Measurements from ENCODE around the gene SCGB1A1. TPM values are rescaled to one million over a fixed set of nuclear protein-coding genes. Genes with fewer than 3 reads are reported as not detected.
"Not testable (repeated sequence)": the region's sequence is repeated elsewhere in the genome, so short reads cannot be mapped to it uniquely, and the experiment has no call there.

SCGB1A1 gene
- total RNA-seq, 1 experiment from 2014 or later, result not detected

GRCh38 chr11:62373464-62374119 lies 45.2 kb upstream of the SCGB1A1 start:
- H3K9me3 Mint-ChIP-seq (ENCODE audit: unreplicated experiment), result no peaks in the 10 kb centered on the region
- H3K36me3 Mint-ChIP-seq (ENCODE audit: insufficient read depth, unreplicated experiment), result peaks cover 5% of the 10 kb centered on the region
- H3K27me3 Mint-ChIP-seq (ENCODE audit: insufficient read depth, unreplicated experiment), result no peaks in the 10 kb centered on the region
- no peak for TF ChIP-seq CTCF (IDR thresholded peaks at IDR 0.05; ENCODE audit: insufficient read depth in 1 of 2, low read depth in 1 of 2, low read length in 1 of 2, severe bottlenecking in 1 of 2, unreplicated experiment in 1 of 2)
- H3K4me3 Mint-ChIP-seq (ENCODE audit: unreplicated experiment), result no peak overlapping the region
- no peak for DNase-seq
- peaks cover 31% of the 10 kb centered on the region for H3K4me1 Mint-ChIP-seq (ENCODE audit: low read depth, unreplicated experiment)
- no peaks in the 10 kb centered on the region for H3K36me3 ChIP-seq (ENCODE audit: control insufficient read depth, insufficient read depth, low read length)
- H3K9me3 ChIP-seq, result no peaks in the 10 kb centered on the region
- ChIA-PET POLR2A (no interaction called here), CTCF (no interaction called here)
- H3K4me3 ChIP-seq (ENCODE audit: low read depth, low read length), result no peak overlapping the region
- peak overlapping the region; percentile 15 for H3K27ac Mint-ChIP-seq (ENCODE audit: unreplicated experiment)
- intact Hi-C loops (cut with micrococcal nuclease; ENCODE audit: unreplicated experiment), result loop anchor here (5.0 kb wide), 1 partner anchor 1296 kb away; no protein-coding TSS in a partner anchor
- H3K27me3 ChIP-seq (replicated peaks; ENCODE audit: control insufficient read depth, insufficient read depth, low read length), result no peaks in the 10 kb centered on the region
- BruUV-seq (replicated peaks), result no TSS peak
- peaks cover 29% of the 10 kb centered on the region for H3K4me1 ChIP-seq

GRCh38 chr11:62374801-62375200 lies 44.0 kb upstream of the SCGB1A1 start:
- no peaks in the 10 kb centered on the region for H3K27me3 ChIP-seq (replicated peaks; ENCODE audit: control insufficient read depth, insufficient read depth, low read length)
- Mint-ChIP-seq H3K4me3 (ENCODE audit: unreplicated experiment) (no peak overlapping the region), H3K27me3 (ENCODE audit: insufficient read depth, unreplicated experiment) (no peaks in the 10 kb centered on the region), H3K9me3 (ENCODE audit: unreplicated experiment) (no peaks in the 10 kb centered on the region), H3K36me3 (ENCODE audit: insufficient read depth, unreplicated experiment) (peaks cover 5% of the 10 kb centered on the region), H3K4me1 (ENCODE audit: low read depth, unreplicated experiment) (peaks cover 20% of the 10 kb centered on the region), H3K27ac (ENCODE audit: unreplicated experiment) (no peak overlapping the region)
- DNase-seq, result no peak
- ChIA-PET POLR2A (interaction anchor here (0.7 kb wide), 1 partner anchor 403 kb away, joined by 4 read pairs; no protein-coding TSS in a partner anchor), CTCF (interaction anchor here (0.6 kb wide), 1 partner anchor 57 kb away, joined by 7 read pairs; no protein-coding TSS in a partner anchor)
- no TSS peak for BruUV-seq (replicated peaks)
- H3K4me3 ChIP-seq (ENCODE audit: low read depth, low read length), result no peak overlapping the region
- peaks cover 18% of the 10 kb centered on the region for H3K4me1 ChIP-seq
- no peaks in the 10 kb centered on the region for H3K36me3 ChIP-seq (ENCODE audit: control insufficient read depth, insufficient read depth, low read length)
- H3K9me3 ChIP-seq, result no peaks in the 10 kb centered on the region
- TF ChIP-seq CTCF (IDR thresholded peaks at IDR 0.05; ENCODE audit: insufficient read depth in 1 of 2, low read depth in 1 of 2, low read length in 1 of 2, severe bottlenecking in 1 of 2, unreplicated experiment in 1 of 2), result no peak
- intact Hi-C loops (cut with micrococcal nuclease; ENCODE audit: unreplicated experiment), result loop anchor here (5.0 kb wide), 1 partner anchor 1298 kb away; no protein-coding TSS in a partner anchor

GRCh38 chr11:62378459-62379063 lies 40.3 kb upstream of the SCGB1A1 start:
- H3K27ac Mint-ChIP-seq (ENCODE audit: unreplicated experiment), result not testable (repeated sequence)

GRCh38 chr11:62379586-62379985 lies 39.2 kb upstream of the SCGB1A1 start:
- H3K9me3 ChIP-seq; DNase-seq; H3K9me3 Mint-ChIP-seq (ENCODE audit: unreplicated experiment); BruUV-seq (replicated peaks); H3K36me3 ChIP-seq (ENCODE audit: control insufficient read depth, insufficient read depth, low read length); H3K27me3 Mint-ChIP-seq (ENCODE audit: insufficient read depth, unreplicated experiment); H3K27me3 ChIP-seq (replicated peaks; ENCODE audit: control insufficient read depth, insufficient read depth, low read length); H3K27ac Mint-ChIP-seq (ENCODE audit: unreplicated experiment); H3K4me3 ChIP-seq (ENCODE audit: low read depth, low read length); H3K4me3 Mint-ChIP-seq (ENCODE audit: unreplicated experiment); POLR2A ChIA-PET: not testable (repeated sequence)
- peaks cover 21% of the 10 kb centered on the region for H3K4me1 Mint-ChIP-seq (ENCODE audit: low read depth, unreplicated experiment)
- CTCF ChIA-PET, result interaction anchor here (0.8 to 0.9 kb wide), 2 partner anchors 14 to 40 kb away, joined by 3 to 4 read pairs; no protein-coding TSS in a partner anchor
- intact Hi-C loops (cut with micrococcal nuclease; ENCODE audit: unreplicated experiment), result loop anchor here (2.0 kb wide), 1 partner anchor 69 kb away; no protein-coding TSS in a partner anchor
- peaks cover 24% of the 10 kb centered on the region for H3K4me1 ChIP-seq
- H3K36me3 Mint-ChIP-seq (ENCODE audit: insufficient read depth, unreplicated experiment), result peaks cover 16% of the 10 kb centered on the region

More at GRCh38 chr11:62378459-62379063, 40.3 kb upstream of the SCGB1A1 start:
- peak; percentile 38 to 77 for TF ChIP-seq CTCF (IDR thresholded peaks at IDR 0.05; ENCODE audit: insufficient read depth in 1 of 2, low read depth in 1 of 2, low read length in 1 of 2, severe bottlenecking in 1 of 2, unreplicated experiment in 1 of 2)
- POLR2A ChIA-PET; H3K36me3 ChIP-seq (ENCODE audit: control insufficient read depth, insufficient read depth, low read length); BruUV-seq (replicated peaks); H3K4me3 Mint-ChIP-seq (ENCODE audit: unreplicated experiment); H3K4me3 ChIP-seq (ENCODE audit: low read depth, low read length); H3K27me3 Mint-ChIP-seq (ENCODE audit: insufficient read depth, unreplicated experiment); H3K9me3 Mint-ChIP-seq (ENCODE audit: unreplicated experiment); H3K9me3 ChIP-seq; H3K27me3 ChIP-seq (replicated peaks; ENCODE audit: control insufficient read depth, insufficient read depth, low read length): not testable (repeated sequence)
- peaks cover 24% of the 10 kb centered on the region for H3K4me1 ChIP-seq
- peaks cover 21% of the 10 kb centered on the region for H3K4me1 Mint-ChIP-seq (ENCODE audit: low read depth, unreplicated experiment)
- CTCF ChIA-PET, result interaction anchor here (0.9 to 1.4 kb wide), 3 partner anchors 15 to 68 kb away, joined by 5 to 10 read pairs (median 5); no protein-coding TSS in a partner anchor
- intact Hi-C loops (cut with micrococcal nuclease; ENCODE audit: unreplicated experiment), result loop anchor here (1.0 to 2.0 kb wide), 4 partner anchors 38 to 207 kb away; no protein-coding TSS in a partner anchor
- H3K36me3 Mint-ChIP-seq (ENCODE audit: insufficient read depth, unreplicated experiment), result peaks cover 16% of the 10 kb centered on the region
- peak in 1 of 2 experiments; percentile 75 for DNase-seq
